H1 (cell line): ENCODE results near the gene RPS3. TPM values are rescaled to one million over a fixed set of nuclear protein-coding genes. Genes with fewer than 3 reads are reported as not detected.

Experiments
- ASH2L ChIP-seq: fragments of 200-600, 300-600 bp; sonication (generic); IDR thresholded peaks from one replicate; pipeline ENCODE4 v1.7.1; 2017; ENCODE audit warnings: low read length
- BACH1 ChIP-seq: IDR thresholded peaks from 2 replicates; pipeline ENCODE4 v1.6.1; 2012; ENCODE audit warnings: low read length, improper control_type of control experiment
- CBX8 ChIP-seq: fragments of 300-800, 300-1000 bp; sonication (generic); IDR thresholded peaks from 2 replicates; pipeline ENCODE4 v1.7.1; 2016; ENCODE audit warnings: low read depth, low read length, borderline replicate concordance
- CEBPB ChIP-seq: IDR thresholded peaks from 2 replicates; pipeline ENCODE4 v1.6.1; 2012; ENCODE audit warnings: low read depth, low read length
- GTF2F1 ChIP-seq: IDR thresholded peaks from 2 replicates; pipeline ENCODE4 v1.6.1; 2012; ENCODE audit warnings: low read depth, low read length, improper control_type of control experiment, borderline replicate concordance
- JUND ChIP-seq: IDR thresholded peaks from 2 replicates; pipeline ENCODE4 v1.6.1; 2011; ENCODE audit warnings: mild to moderate bottlenecking, improper control_type of control experiment, low read length
- PHF8 ChIP-seq: fragments of 200-600 bp; sonication (generic); conservative IDR thresholded peaks from 2 replicates; pipeline ENCODE4 v1.7.1; 2012; ENCODE audit warnings: low read depth, mild to moderate bottlenecking, inconsistent platforms, low read length, moderate library complexity
- YY1 ChIP-seq: IDR thresholded peaks from 2 replicates; pipeline ENCODE4 v1.6.1; 2011; ENCODE audit warnings: low read depth, mild to moderate bottlenecking, low read length
- polyA plus RNA-seq, 7 experiments: library from polyadenylated mRNA; depleted of rRNA in 3 of 7; stranded (reverse) in 5 of 7; unstranded in 2 of 7; fragments of >200 nt in 5 of 7; fragments of 200-250 nt in 2 of 7; gene quantifications; 1 replicate in 5 of 7; 2 replicates in 1 of 7; 4 replicates in 1 of 7; pipeline versions ENCODE4 v1.2.1 to v1.2.3, GENCODE V29; 2011 to 2013; ENCODE audit warnings: missing spikeins in 2 of 7, mixed read lengths in 2 of 7
- total RNA-seq: library from RNA; stranded (reverse); fragmentation: NEBNext Ultra II Directional; extraction: Animal tissue kit (Norgen Biotek cat#: 25700); gene quantifications from 2 replicates; pipeline ENCODE4 v1.2.1, GENCODE V29; 2021

RPS3 gene
- total and polyA plus RNA-seq, 2 of the 8 experiments (the other 6 are each of a cell fraction or from before 2014, with no cell fraction given) = 3,813 to 4,194 TPM

GRCh38 chr11:75434051-75434450 is 34.7 kb downstream of the RPS3 start (continued):
- TF ChIP-seq YY1 (no peak), JUND (no peak), PHF8 (no peak), GTF2F1 (no peak), CBX8 (no peak), ASH2L (no peak), CEBPB (no peak), BACH1 (no peak)
